Activated T-cell treated with anti-CD3 and anti-CD28 coated beads for 24 hours (primary cell): Measurements from ENCODE around the gene HYAL1.
A peak's percentile ranks its signal among the peaks of the same experiment; 100 is the strongest.

ENCODE experiments used
- DNase-seq: peaks from one replicate; pipeline ENCODE4 v3.0.0-alpha.2; 2020; ENCODE audit warnings: low read depth

Gene HYAL1

GRCh38 chr3:50260027-50260941 is 43.1 kb downstream of the HYAL1 start:
- DNase-seq = peak; percentile 82

- DNase-seq = no peak
Observed at GRCh38 chr3:50259432-50260026, 43.8 kb downstream of the HYAL1 start.

- DNase-seq = no peak
Observed at GRCh38 chr3:50258979-50259378, 44.4 kb downstream of the HYAL1 start.

GRCh38 chr3:50258029-50258680 is 45.2 kb downstream of the HYAL1 start:
- no peak for DNase-seq

GRCh38 chr3:50256978-50257890 is 46.1 kb downstream of the HYAL1 start:
- no peak for DNase-seq

GRCh38 chr3:50255251-50255615 is 48.1 kb downstream of the HYAL1 start:
- no peak for DNase-seq

GRCh38 chr3:50254577-50255250 is 48.7 kb downstream of the HYAL1 start:
- no peak for DNase-seq

- DNase-seq = no peak
Observed at GRCh38 chr3:50251220-50251619, 52.2 kb downstream of the HYAL1 start.

- DNase-seq = no peak
Observed at GRCh38 chr3:50250514-50250913, 52.9 kb downstream of the HYAL1 start.
